Measurements from ENCODE around the gene KCNRG.

The KCNRG gene

GRCh38 chr13:49975826-49976225, 39.4 kb upstream of the KCNRG start:
- Histone ChIP-seq H3K27ac (ENCODE audit: low read depth, low read length) (no peak overlapping the region), H3K79me2 (ENCODE audit: control insufficient read depth, low read length) (no peaks in the 10 kb centered on the region), H3K9me3 (ENCODE audit: control insufficient read depth, insufficient read depth, low read length) (no peaks in the 10 kb centered on the region), H3K27me3 (ENCODE audit: control insufficient read depth, low read length) (no peaks in the 10 kb centered on the region), H3K9me2 (replicated peaks; ENCODE audit: control insufficient read depth, low read length) (no peaks in the 10 kb centered on the region), H4K20me1 (ENCODE audit: control insufficient read depth, insufficient read depth, low read depth, low read length) (no peaks in the 10 kb centered on the region), H3K4me2 (ENCODE audit: low read length) (no peak overlapping the region), H3K36me3 (ENCODE audit: control insufficient read depth, low read length) (no peaks in the 10 kb centered on the region), H3F3A (ENCODE audit: control insufficient read depth, insufficient read depth) (no peaks in the 10 kb centered on the region), H3K4me1 (ENCODE audit: control insufficient read depth, low read length) (peaks cover 12% of the 10 kb centered on the region), H3K4me3 (ENCODE audit: low read length) (no peak overlapping the region)
- TF ChIP-seq CTCF (IDR thresholded peaks at IDR 0.05; ENCODE audit: low read depth, low read length, poor library complexity, severe bottlenecking) (no peak), EZH2phosphoT487 (IDR thresholded peaks at IDR 0.05; ENCODE audit: borderline replicate concordance, low read length) (no peak)

GRCh38 chr13:49976314-49977258, 38.7 kb upstream of the KCNRG start:
- Histone ChIP-seq H3K36me3 (ENCODE audit: control insufficient read depth, low read length) (no peaks in the 10 kb centered on the region), H3K9me3 (ENCODE audit: control insufficient read depth, insufficient read depth, low read length) (no peaks in the 10 kb centered on the region), H3K27ac (ENCODE audit: low read depth, low read length) (no peak overlapping the region), H3K79me2 (ENCODE audit: control insufficient read depth, low read length) (no peaks in the 10 kb centered on the region), H3K4me3 (ENCODE audit: low read length) (no peak overlapping the region), H4K20me1 (ENCODE audit: control insufficient read depth, insufficient read depth, low read depth, low read length) (no peaks in the 10 kb centered on the region), H3K9me2 (replicated peaks; ENCODE audit: control insufficient read depth, low read length) (no peaks in the 10 kb centered on the region), H3F3A (ENCODE audit: control insufficient read depth, insufficient read depth) (no peaks in the 10 kb centered on the region), H3K4me2 (ENCODE audit: low read length) (no peak overlapping the region), H3K4me1 (ENCODE audit: control insufficient read depth, low read length) (peaks cover 12% of the 10 kb centered on the region), H3K27me3 (ENCODE audit: control insufficient read depth, low read length) (no peaks in the 10 kb centered on the region)
- no peak for TF ChIP-seq EZH2phosphoT487 (IDR thresholded peaks at IDR 0.05; ENCODE audit: borderline replicate concordance, low read length)
- TF ChIP-seq CTCF (IDR thresholded peaks at IDR 0.05; ENCODE audit: low read depth, low read length, poor library complexity, severe bottlenecking): peak; percentile 97

GRCh38 chr13:49977992-49978391, 37.3 kb upstream of the KCNRG start:
- no peaks in the 10 kb centered on the region for H3K9me3 ChIP-seq (ENCODE audit: control insufficient read depth, insufficient read depth, low read length)

More at GRCh38 chr13:49977992-49978391, 37.3 kb upstream of the KCNRG start:
- Histone ChIP-seq H3K9me2 (replicated peaks; ENCODE audit: control insufficient read depth, low read length) (no peaks in the 10 kb centered on the region), H3K4me3 (ENCODE audit: low read length) (no peak overlapping the region), H3K27me3 (ENCODE audit: control insufficient read depth, low read length) (no peaks in the 10 kb centered on the region), H3K79me2 (ENCODE audit: control insufficient read depth, low read length) (no peaks in the 10 kb centered on the region), H3K27ac (ENCODE audit: low read depth, low read length) (no peak overlapping the region), H3K36me3 (ENCODE audit: control insufficient read depth, low read length) (no peaks in the 10 kb centered on the region), H3K4me1 (ENCODE audit: control insufficient read depth, low read length) (peaks cover 12% of the 10 kb centered on the region), H3F3A (ENCODE audit: control insufficient read depth, insufficient read depth) (no peaks in the 10 kb centered on the region), H4K20me1 (ENCODE audit: control insufficient read depth, insufficient read depth, low read depth, low read length) (no peaks in the 10 kb centered on the region), H3K4me2 (ENCODE audit: low read length) (no peak overlapping the region)
- TF ChIP-seq CTCF (IDR thresholded peaks at IDR 0.05; ENCODE audit: low read depth, low read length, poor library complexity, severe bottlenecking): no peak
